Small intestine (tissue), 7 donors: ENCODE measurements around the gene CADM2. TPM values are rescaled to one million over a fixed set of nuclear protein-coding genes. Genes with fewer than 3 reads are reported as not detected.

Source experiments
- DNase-seq, 2 donors: peaks; one replicate each; pipeline versions ENCODE4 v3.0.0 to v3.0.0-alpha.2; 2013
- FAIRE-seq: peaks from 2 replicates; lab custom pipeline; 2012; peaks lifted over from hg19 to GRCh38; lab: Jason Lieb, UNC
- H3K27ac ChIP-seq, 3 donors: one replicate each; pipeline ENCODE4 v1.5.1; 2013; ENCODE audit warnings: low read length in 2 of 3, mild to moderate bottlenecking in 2 of 3, control low read depth in 1 of 3, inconsistent platforms in 1 of 3, low read depth in 1 of 3, moderate library complexity in 1 of 3
- H3K27me3 ChIP-seq, 3 donors: one replicate each; pipeline ENCODE4 v1.6.1; 2013; ENCODE audit warnings: low read length in 3 of 3, inconsistent platforms in 1 of 3; ENCODE audit not compliant: control insufficient read depth in 3 of 3, insufficient read depth in 3 of 3
- H3K36me3 ChIP-seq, 3 donors: one replicate each; pipeline ENCODE4 v1.6.1; 2013; ENCODE audit warnings: low read length in 3 of 3, inconsistent platforms in 1 of 3, low read depth in 1 of 3, mild to moderate bottlenecking in 1 of 3, moderate library complexity in 1 of 3; ENCODE audit not compliant: control insufficient read depth in 3 of 3, insufficient read depth in 2 of 3
- H3K4me1 ChIP-seq, 3 donors: one replicate each; pipeline ENCODE4 v1.6.1; 2013; ENCODE audit warnings: low read length in 2 of 3, inconsistent platforms in 1 of 3, low read depth in 1 of 3, mild to moderate bottlenecking in 1 of 3, moderate library complexity in 1 of 3; ENCODE audit not compliant: control insufficient read depth in 3 of 3, insufficient read depth in 2 of 3
- H3K4me3 ChIP-seq, 3 donors: one replicate each; pipeline ENCODE4 v1.5.1; 2013; ENCODE audit warnings: low read length in 3 of 3, control low read depth in 1 of 3, inconsistent platforms in 1 of 3, low read depth in 1 of 3, mild to moderate bottlenecking in 1 of 3, moderate library complexity in 1 of 3
- H3K9me3 ChIP-seq, 2 donors: one replicate each; pipeline ENCODE4 v1.6.1; 2013; ENCODE audit warnings: low read depth in 1 of 2, low read length in 1 of 2; ENCODE audit not compliant: control insufficient read depth in 2 of 2, insufficient read depth in 1 of 2
- WGBS, 3 donors: extraction: QIAGEN DNeasy Blood & Tissue Kit; methylation state at CpG; one replicate each; pipeline ENCODE4 v1.1.7; 2013; 5-methylcytosine and 5-hydroxymethylcytosine counted together
- polyA plus RNA-seq, 4 donors: library from polyadenylated mRNA; stranded (reverse) in 3 of 4; unstranded in 1 of 4; fragments of 200-250 nt in 3 of 4; fragments of 120-200 nt in 1 of 4; gene quantifications; one replicate each; pipeline versions ENCODE4 v1.2.1 to v1.2.3, GENCODE V29; 2013
- donor health status: healthy with polysubstance abuse.
- donor health status: control.
- donor health status: control.
- donor health status: Bipolar disorder and iron deficiency.
- donor health status: healthy.

The CADM2 gene
- polyA plus RNA-seq, 4 donors, result 0.95 to 2.4 TPM; not detected in 2

GRCh38 chr3:85030052-85030451 lies 71.3 kb downstream of the CADM2 start:
- no peaks in the 10 kb centered on the region for H3K9me3 ChIP-seq
- H3K36me3 ChIP-seq, result no peaks in the 10 kb centered on the region
- no peaks in the 10 kb centered on the region for H3K27me3 ChIP-seq
- 73 to 76% (median 75%) methylated on average over 7 of the region's 7 CpGs for WGBS, 3 donors
- H3K4me1 ChIP-seq, result no peaks in the 10 kb centered on the region
- DNase-seq (no peak), FAIRE-seq (no peak)
- H3K27ac ChIP-seq, result no peak overlapping the region
- no peak overlapping the region for H3K4me3 ChIP-seq

- DNase-seq (no peak), FAIRE-seq (no peak)
- Histone ChIP-seq H3K4me1 (no peaks in the 10 kb centered on the region), H3K9me3 (no peaks in the 10 kb centered on the region), H3K36me3 (no peaks in the 10 kb centered on the region), H3K27me3 (no peaks in the 10 kb centered on the region), H3K4me3 (no peak overlapping the region), H3K27ac (no peak overlapping the region)
- WGBS, 3 donors, result 66 to 78% (median 74%) methylated on average over 2 of the region's 2 CpGs
Observed at GRCh38 chr3:85037203-85037602, 78.4 kb downstream of the CADM2 start.

- Histone ChIP-seq H3K4me3 (no peak overlapping the region), H3K27ac (no peak overlapping the region), H3K27me3 (no peaks in the 10 kb centered on the region), H3K4me1 (no peaks in the 10 kb centered on the region), H3K36me3 (no peaks in the 10 kb centered on the region), H3K9me3 (no peaks in the 10 kb centered on the region)
- FAIRE-seq (no peak), DNase-seq (no peak)
- 60 to 79% (median 70%) methylated on average over 4 of the region's 4 CpGs for WGBS, 3 donors
Observed at GRCh38 chr3:85041001-85041400, 82.2 kb downstream of the CADM2 start.

- H3K27ac ChIP-seq, result no peak overlapping the region
- 77 to 82% (median 80%) methylated on average over 2 of the region's 2 CpGs for WGBS, 3 donors
- no peaks in the 10 kb centered on the region for H3K4me1 ChIP-seq
- H3K4me3 ChIP-seq, result no peak overlapping the region
- DNase-seq, result no peak
- H3K9me3 ChIP-seq, result no peaks in the 10 kb centered on the region
- no peaks in the 10 kb centered on the region for H3K27me3 ChIP-seq
- H3K36me3 ChIP-seq, result no peaks in the 10 kb centered on the region
- no peak for FAIRE-seq
Observed at GRCh38 chr3:85041562-85042055, 82.8 kb downstream of the CADM2 start.

GRCh38 chr3:85050821-85051220 lies 92.0 kb downstream of the CADM2 start:
- H3K4me1 ChIP-seq, result no peaks in the 10 kb centered on the region
- FAIRE-seq (no peak), DNase-seq (no peak)
- H3K27me3 ChIP-seq, result no peaks in the 10 kb centered on the region
- WGBS, 3 donors, result 72 to 78% (median 74%) methylated on average over 4 of the region's 4 CpGs
- no peak overlapping the region for H3K27ac ChIP-seq
- H3K36me3 ChIP-seq, result no peaks in the 10 kb centered on the region
- H3K9me3 ChIP-seq, result no peaks in the 10 kb centered on the region
- H3K4me3 ChIP-seq, result no peak overlapping the region

- no peak for FAIRE-seq
- Histone ChIP-seq H3K36me3 (no peaks in the 10 kb centered on the region), H3K9me3 (no peaks in the 10 kb centered on the region), H3K4me3 (no peak overlapping the region), H3K27me3 (no peaks in the 10 kb centered on the region), H3K4me1 (no peaks in the 10 kb centered on the region), H3K27ac (no peak overlapping the region)
- no peak for DNase-seq
- 44 to 51% (median 46%) methylated on average over 1 of the region's 1 CpG for WGBS, 3 donors
Observed at GRCh38 chr3:85051786-85052185, 93.0 kb downstream of the CADM2 start.

GRCh38 chr3:85053626-85054025 lies 94.8 kb downstream of the CADM2 start:
- no peak for FAIRE-seq
- H3K4me3 ChIP-seq, result no peak overlapping the region

GRCh38 chr3:85054579-85054978 lies 95.8 kb downstream of the CADM2 start:
- no peaks in the 10 kb centered on the region for H3K9me3 ChIP-seq
- H3K4me1 ChIP-seq, result no peaks in the 10 kb centered on the region
- H3K4me3 ChIP-seq, result no peak overlapping the region
- no peaks in the 10 kb centered on the region for H3K27me3 ChIP-seq
- FAIRE-seq (no peak), DNase-seq (no peak)
- no peak overlapping the region for H3K27ac ChIP-seq
- no peaks in the 10 kb centered on the region for H3K36me3 ChIP-seq
- 60 to 80% (median 75%) methylated on average over 3 of the region's 3 CpGs for WGBS, 3 donors

More at GRCh38 chr3:85053626-85054025, 94.8 kb downstream of the CADM2 start:
- H3K4me1 ChIP-seq, result no peaks in the 10 kb centered on the region
- no peaks in the 10 kb centered on the region for H3K36me3 ChIP-seq
- H3K9me3 ChIP-seq, result no peaks in the 10 kb centered on the region
- H3K27me3 ChIP-seq, result no peaks in the 10 kb centered on the region
- no peak for DNase-seq
- no peak overlapping the region for H3K27ac ChIP-seq
- WGBS, 3 donors, result 83 to 91% (median 89%) methylated on average over 1 of the region's 1 CpG

GRCh38 chr3:85068911-85069310 lies 110.1 kb downstream of the CADM2 start:
- FAIRE-seq, result no peak
- WGBS, 3 donors, result 70 to 82% (median 81%) methylated on average over 1 of the region's 1 CpG

More at GRCh38 chr3:85068911-85069310, 110.1 kb downstream of the CADM2 start:
- H3K9me3 ChIP-seq, result no peaks in the 10 kb centered on the region
- H3K27ac ChIP-seq, result no peak overlapping the region
- DNase-seq, result no peak
- no peaks in the 10 kb centered on the region for H3K27me3 ChIP-seq
- no peak overlapping the region for H3K4me3 ChIP-seq
- no peaks in the 10 kb centered on the region for H3K4me1 ChIP-seq
- no peaks in the 10 kb centered on the region for H3K36me3 ChIP-seq
